Ovary (tissue), 9 donors: Measurements from ENCODE around the gene CDH1. TPM values are rescaled to one million over a fixed set of nuclear protein-coding genes. Genes with fewer than 3 reads are reported as not detected.

Experiments used
- DNase-seq, 5 donors: peaks; one replicate each; pipeline ENCODE4 v3.0.0-alpha.2; 2019 to 2020
- H3K27ac ChIP-seq, 2 donors: fragments of 200-600 bp; one replicate each; pipeline versions ENCODE4 v1.5.1 to v1.8.0; 2019 to 2022
- H3K27me3 ChIP-seq: fragments of 200-600 bp; one replicate; pipeline ENCODE4 v1.8.0; 2022
- H3K36me3 ChIP-seq: fragments of 200-600 bp; sonication (generic); one replicate; pipeline ENCODE4 v1.5.1; 2019
- H3K4me1 ChIP-seq: one replicate; pipeline ENCODE4 v1.8.1; 2013; ENCODE audit warnings: mild to moderate bottlenecking, moderate library complexity; ENCODE audit not compliant: insufficient read depth
- H3K4me3 ChIP-seq: fragments of 200-600 bp; sonication (generic); one replicate; pipeline ENCODE4 v1.5.1; 2017
- H3K9me3 ChIP-seq, 2 donors: fragments of 200-600 bp in 1 of 2; sonication (generic) in 1 of 2; one replicate each; pipeline versions ENCODE4 v1.5.1 to v1.8.1; 2013 to 2019; ENCODE audit warnings: mild to moderate bottlenecking in 1 of 2, moderate library complexity in 1 of 2
- EP300 ChIP-seq: sonication (generic); formaldehyde crosslinking; IDR thresholded peaks from one replicate; pipeline ENCODE4 v1.6.1; 2017; ENCODE audit warnings: antibody characterized with exemption
- POLR2A ChIP-seq: fragments of 450-650 bp; IDR thresholded peaks from one replicate; pipeline ENCODE4 v1.6.1; 2017; ENCODE audit warnings: antibody characterized with exemption, mild to moderate bottlenecking, moderate library complexity
- WGBS, 3 donors: extraction: QIAGEN DNeasy Blood & Tissue Kit in 1 of 3; methylation state at CpG; one replicate each; pipeline versions ENCODE4 v1.1.5 to v1.1.7; 2013 to 2017; 5-methylcytosine and 5-hydroxymethylcytosine counted together
- intact Hi-C, 4 donors: fragments of 100-400 bp; cut with DNase I; formaldehyde crosslinking; loops; one replicate each; pipeline versions ENCODE4 v1.11.0 to v1.15.1; 2022 to 2023
- polyA plus RNA-seq, 2 donors: library from polyadenylated mRNA; stranded (reverse); fragments of 200-250 nt in 1 of 2; fragments of 350-450 nt in 1 of 2; fragmentation: Illumina TruSeq in 1 of 2; extraction: RNeasy Lipid Tissue Mini Kit (QIAGEN cat#74804) in 1 of 2; gene quantifications; one replicate each; pipeline ENCODE4 v1.2.3, GENCODE V29; 2013 to 2014
- total RNA-seq, 7 donors: library from RNA; depleted of rRNA in 2 of 7; stranded (reverse); fragments of >200 nt in 2 of 7; fragmentation: NEBNext Ultra II Directional in 3 of 7; extraction: Animal tissue kit (Norgen Biotek cat#: 25700) in 3 of 7; gene quantifications; one replicate each; pipeline versions ENCODE4 v1.1.0 to v1.2.4, GENCODE V29; 2016 to 2023
- TF ChIP-seq, protein P1 (sequence below), 3 donors: fragments of 450-650 bp in 2 of 3; fragments of 200-600 bp in 1 of 3; IDR thresholded peaks; one replicate each; pipeline versions ENCODE4 v1.5.1 to v1.8.0; 2016 to 2022; ENCODE audit warnings: antibody characterized with exemption in 3 of 3, mild to moderate bottlenecking in 1 of 3
- donor health status: DM: no; HTN: no; CAD: no; lungs with moderate emphysema.
- donor health status: DM: no; HTN: no; CAD: no.
- donor health status: Bipolar disorder and iron deficiency.
- donor health status: DM: yes; HTN: yes; CAD: no.
- donor health status: DM: no; HTN: no; CAD: no.
- donor health status: DM: yes; HTN: yes; CAD: no.

Gene CDH1
- total and polyA plus RNA-seq, 9 donors: 1.1 to 118 (median 9.1) TPM

DNA sequence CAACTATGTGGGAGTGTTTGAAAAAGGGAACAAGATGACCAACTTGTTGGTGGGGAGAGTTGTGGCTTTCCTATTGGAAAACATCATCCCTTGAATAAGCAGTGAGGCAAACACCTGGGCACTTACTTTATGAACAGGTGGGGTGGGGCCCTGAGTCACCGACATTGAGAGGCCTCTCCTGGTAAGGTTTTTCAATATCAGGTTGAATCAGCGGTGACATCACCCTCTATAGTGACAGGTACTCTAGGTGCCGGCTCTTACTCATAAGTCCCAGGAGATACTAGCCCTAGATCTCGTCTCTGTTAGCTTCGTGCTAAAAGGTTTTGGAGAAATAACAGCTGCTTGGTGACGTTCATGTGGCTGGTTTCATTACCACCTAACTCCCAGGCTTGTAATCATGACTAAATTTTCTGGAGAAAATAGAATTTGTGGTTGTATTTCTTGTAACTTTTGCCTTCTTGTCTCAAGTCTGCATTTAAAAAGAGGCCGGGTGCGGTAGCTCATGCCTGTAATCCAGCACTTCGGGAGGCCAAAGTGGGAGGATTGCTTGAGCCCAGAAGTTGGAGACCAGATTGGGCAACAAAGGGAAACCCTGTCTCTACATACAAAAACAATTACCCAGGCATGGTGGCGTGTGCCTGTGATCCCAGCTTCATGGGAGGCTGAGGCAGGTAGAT lies 19.3 kb downstream of the CDH1 start:
- intact Hi-C loops: no loop called here
- H3K4me3 ChIP-seq: no peak overlapping the region
- no peak overlapping the region for H3K27ac ChIP-seq
- no peaks in the 10 kb centered on the region for H3K4me1 ChIP-seq
- DNase-seq: no peak
- 71 to 76% (median 73%) methylated on average over 10 of the region's 10 CpGs for WGBS, 3 donors
- no peaks in the 10 kb centered on the region for H3K27me3 ChIP-seq
- TF ChIP-seq EP300 (no peak), POLR2A (no peak)
- TF ChIP-seq, protein P1, sequence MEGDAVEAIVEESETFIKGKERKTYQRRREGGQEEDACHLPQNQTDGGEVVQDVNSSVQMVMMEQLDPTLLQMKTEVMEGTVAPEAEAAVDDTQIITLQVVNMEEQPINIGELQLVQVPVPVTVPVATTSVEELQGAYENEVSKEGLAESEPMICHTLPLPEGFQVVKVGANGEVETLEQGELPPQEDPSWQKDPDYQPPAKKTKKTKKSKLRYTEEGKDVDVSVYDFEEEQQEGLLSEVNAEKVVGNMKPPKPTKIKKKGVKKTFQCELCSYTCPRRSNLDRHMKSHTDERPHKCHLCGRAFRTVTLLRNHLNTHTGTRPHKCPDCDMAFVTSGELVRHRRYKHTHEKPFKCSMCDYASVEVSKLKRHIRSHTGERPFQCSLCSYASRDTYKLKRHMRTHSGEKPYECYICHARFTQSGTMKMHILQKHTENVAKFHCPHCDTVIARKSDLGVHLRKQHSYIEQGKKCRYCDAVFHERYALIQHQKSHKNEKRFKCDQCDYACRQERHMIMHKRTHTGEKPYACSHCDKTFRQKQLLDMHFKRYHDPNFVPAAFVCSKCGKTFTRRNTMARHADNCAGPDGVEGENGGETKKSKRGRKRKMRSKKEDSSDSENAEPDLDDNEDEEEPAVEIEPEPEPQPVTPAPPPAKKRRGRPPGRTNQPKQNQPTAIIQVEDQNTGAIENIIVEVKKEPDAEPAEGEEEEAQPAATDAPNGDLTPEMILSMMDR (IDR thresholded peaks at IDR 0.05): no peak
- no peaks in the 10 kb centered on the region for H3K36me3 ChIP-seq
- H3K9me3 ChIP-seq: no peaks in the 10 kb centered on the region

DNA sequence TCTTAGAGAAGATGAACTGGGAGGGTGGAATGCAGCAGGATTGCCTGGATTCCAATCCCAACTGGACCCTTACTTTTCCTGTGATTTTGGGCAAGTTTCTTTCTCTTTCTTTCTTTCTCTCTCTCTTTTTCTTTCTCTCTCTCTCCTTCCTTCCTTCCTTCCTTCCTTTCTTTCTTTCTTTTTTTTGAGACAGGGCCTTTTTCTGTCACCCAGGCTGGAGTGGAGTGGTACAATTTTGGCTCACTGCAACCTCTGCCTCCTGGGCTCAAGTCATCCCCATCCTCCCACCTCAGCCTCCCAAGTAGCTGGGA lies 20.5 kb downstream of the CDH1 start:
- no peaks in the 10 kb centered on the region for H3K27me3 ChIP-seq
- H3K4me1 ChIP-seq: no peaks in the 10 kb centered on the region
- no peak overlapping the region for H3K4me3 ChIP-seq
- intact Hi-C loops: no loop called here
- DNase-seq: no peak
- H3K36me3 ChIP-seq: no peaks in the 10 kb centered on the region
- no peaks in the 10 kb centered on the region for H3K9me3 ChIP-seq
- TF ChIP-seq, protein P1 (IDR thresholded peaks at IDR 0.05): no peak
- TF ChIP-seq EP300 (no peak), POLR2A (no peak)
- H3K27ac ChIP-seq: no peak overlapping the region

DNA sequence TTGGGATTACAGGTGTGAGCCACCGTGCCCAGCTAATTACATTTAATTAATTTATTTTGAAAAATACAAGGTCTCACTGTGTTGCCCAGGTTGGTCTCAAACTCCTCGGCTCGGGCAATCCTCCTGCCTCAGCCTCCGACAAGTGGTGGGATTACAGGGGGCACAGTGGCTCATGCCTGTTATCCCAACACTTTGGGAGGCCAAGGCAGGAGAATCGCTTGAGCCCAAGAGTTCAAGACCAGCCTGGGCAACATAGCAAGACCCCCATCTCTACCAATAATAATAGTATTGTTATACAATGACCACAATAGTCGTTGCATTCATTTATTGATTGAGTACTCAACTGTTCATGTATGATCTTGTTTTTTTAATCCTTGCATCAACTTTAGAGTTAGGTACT lies 22.0 kb downstream of the CDH1 start:
- 95 to 97% (median 96%) methylated on average over 6 of the region's 6 CpGs for WGBS, 3 donors
- H3K36me3 ChIP-seq: no peaks in the 10 kb centered on the region
- TF ChIP-seq EP300 (no peak), POLR2A (no peak)
- TF ChIP-seq, protein P1 (IDR thresholded peaks at IDR 0.05): no peak
- no peak for DNase-seq
- H3K27me3 ChIP-seq: no peaks in the 10 kb centered on the region
- H3K27ac ChIP-seq: no peak overlapping the region
- intact Hi-C loops: no loop called here
- no peaks in the 10 kb centered on the region for H3K4me1 ChIP-seq
- no peak overlapping the region for H3K4me3 ChIP-seq
- H3K9me3 ChIP-seq: no peaks in the 10 kb centered on the region

DNA sequence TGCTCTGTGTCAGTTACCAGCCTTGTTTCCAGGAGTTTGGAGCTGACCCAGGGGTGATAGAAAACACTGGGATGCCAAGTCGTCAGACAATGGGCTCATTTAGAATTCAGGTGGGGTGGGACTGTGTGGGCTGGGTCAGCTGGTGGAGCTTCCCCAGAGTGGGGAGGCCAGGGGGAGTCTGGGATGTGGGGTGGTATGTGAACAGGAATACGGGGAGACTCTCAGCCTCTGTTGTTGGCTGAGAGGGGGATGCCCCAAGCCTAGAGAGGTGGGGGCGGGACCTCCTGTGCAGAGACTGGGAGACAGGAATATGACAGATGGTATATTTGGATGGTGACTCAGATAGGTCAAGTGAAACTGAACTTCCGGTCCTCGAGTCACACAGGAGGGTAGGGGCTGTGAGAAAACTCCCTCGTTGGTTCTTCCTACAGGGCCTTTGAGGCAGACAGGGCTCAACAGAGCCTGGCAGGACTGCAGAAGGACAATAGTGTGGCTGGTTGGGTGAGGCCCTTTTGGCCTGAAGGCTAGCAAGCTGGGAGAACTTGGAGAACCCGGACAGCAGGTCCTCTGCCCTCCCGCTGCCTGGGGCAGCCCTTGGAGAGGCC lies 23.7 kb downstream of the CDH1 start:
- TF ChIP-seq POLR2A (no peak), EP300 (no peak)
- TF ChIP-seq, protein P1 (IDR thresholded peaks at IDR 0.05): no peak
- intact Hi-C loops: no loop called here
- H3K4me3 ChIP-seq: no peak overlapping the region
- H3K4me1 ChIP-seq: no peaks in the 10 kb centered on the region
- 63 to 72% (median 72%) methylated on average over 8 of the region's 8 CpGs for WGBS, 3 donors
- no peaks in the 10 kb centered on the region for H3K36me3 ChIP-seq
- H3K27ac ChIP-seq: no peak overlapping the region
- H3K27me3 ChIP-seq: no peaks in the 10 kb centered on the region
- DNase-seq: no peak
- H3K9me3 ChIP-seq: no peaks in the 10 kb centered on the region
